OCI-LY7 (cell line): ENCODE results near the gene SLC4A9.

Source experiments
- EZH2phosphoT487 ChIP-seq: fragments of 200-600 bp; sonication (generic); IDR thresholded peaks from 2 replicates; pipeline ENCODE4 v1.6.1; 2018; ENCODE audit warnings: low read depth, borderline replicate concordance, mild to moderate bottlenecking, mixed run types, antibody characterized with exemption, low read length, moderate library complexity, mixed read lengths
- TF ChIP-seq, protein P1 (sequence below): fragments of 200-600 bp; sonication (generic); conservative IDR thresholded peaks from 2 replicates; pipeline ENCODE4 v1.5.1; 2014; ENCODE audit warnings: mild to moderate bottlenecking, antibody characterized with exemption, low read length, moderate library complexity, mixed read lengths

- TF ChIP-seq, protein P1, sequence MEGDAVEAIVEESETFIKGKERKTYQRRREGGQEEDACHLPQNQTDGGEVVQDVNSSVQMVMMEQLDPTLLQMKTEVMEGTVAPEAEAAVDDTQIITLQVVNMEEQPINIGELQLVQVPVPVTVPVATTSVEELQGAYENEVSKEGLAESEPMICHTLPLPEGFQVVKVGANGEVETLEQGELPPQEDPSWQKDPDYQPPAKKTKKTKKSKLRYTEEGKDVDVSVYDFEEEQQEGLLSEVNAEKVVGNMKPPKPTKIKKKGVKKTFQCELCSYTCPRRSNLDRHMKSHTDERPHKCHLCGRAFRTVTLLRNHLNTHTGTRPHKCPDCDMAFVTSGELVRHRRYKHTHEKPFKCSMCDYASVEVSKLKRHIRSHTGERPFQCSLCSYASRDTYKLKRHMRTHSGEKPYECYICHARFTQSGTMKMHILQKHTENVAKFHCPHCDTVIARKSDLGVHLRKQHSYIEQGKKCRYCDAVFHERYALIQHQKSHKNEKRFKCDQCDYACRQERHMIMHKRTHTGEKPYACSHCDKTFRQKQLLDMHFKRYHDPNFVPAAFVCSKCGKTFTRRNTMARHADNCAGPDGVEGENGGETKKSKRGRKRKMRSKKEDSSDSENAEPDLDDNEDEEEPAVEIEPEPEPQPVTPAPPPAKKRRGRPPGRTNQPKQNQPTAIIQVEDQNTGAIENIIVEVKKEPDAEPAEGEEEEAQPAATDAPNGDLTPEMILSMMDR = peak; percentile 87
- TF ChIP-seq EZH2phosphoT487 = no peak
Measured at GRCh38 chr5:140372971-140373487, 13.0 kb downstream of the SLC4A9 start.
